Progenitor cell of endocrine pancreas (in vitro differentiated cells): ENCODE measurements around the gene SMOC2. TPM values are rescaled to one million over a fixed set of nuclear protein-coding genes. Genes with fewer than 3 reads are reported as not detected.
"Not testable (repeated sequence)": the region's sequence is repeated elsewhere in the genome, so short reads cannot be mapped to it uniquely, and the experiment has no call there.

ENCODE experiments used
- DNase-seq: peaks from one replicate; pipeline ENCODE4 v3.0.0; 2021; ENCODE audit warnings: low spot score; ENCODE audit not compliant: unreplicated experiment
- H3K27ac Mint-ChIP-seq: 2 replicates; pipeline ENCODE4 v1.8.0; 2021; ENCODE audit warnings: mild to moderate bottlenecking, moderate library complexity, mixed read lengths
- H3K27me3 Mint-ChIP-seq: 2 replicates; pipeline ENCODE4 v1.8.0; 2021; ENCODE audit warnings: mixed read lengths
- H3K36me3 Mint-ChIP-seq: 2 replicates; pipeline ENCODE4 v1.8.0; 2022; ENCODE audit warnings: mixed read lengths; ENCODE audit not compliant: insufficient read depth
- H3K4me1 Mint-ChIP-seq: 2 replicates; pipeline ENCODE4 v1.8.0; 2021; ENCODE audit warnings: low read depth, mixed read lengths
- H3K4me3 Mint-ChIP-seq: 2 replicates; pipeline ENCODE4 v1.8.0; 2021; ENCODE audit warnings: low read depth, mild to moderate bottlenecking, moderate library complexity, mixed read lengths
- H3K9me3 Mint-ChIP-seq: 2 replicates; pipeline ENCODE4 v1.8.0; 2021; ENCODE audit warnings: low read depth, mixed read lengths
- total RNA-seq: library from RNA; stranded (reverse); gene quantifications from 2 replicates; pipeline ENCODE4 v1.2.1, GENCODE V29; 2021
- TF ChIP-seq, protein P1 (sequence below): fragments of 200-600 bp; sonication (generic); IDR thresholded peaks from one replicate; pipeline ENCODE4 v1.5.0; 2021; ENCODE audit warnings: antibody characterized with exemption, mild to moderate bottlenecking; ENCODE audit not compliant: unreplicated experiment

SMOC2 gene
- total RNA-seq, 1 donor from 2014 or later: 5.9 TPM

DNA sequence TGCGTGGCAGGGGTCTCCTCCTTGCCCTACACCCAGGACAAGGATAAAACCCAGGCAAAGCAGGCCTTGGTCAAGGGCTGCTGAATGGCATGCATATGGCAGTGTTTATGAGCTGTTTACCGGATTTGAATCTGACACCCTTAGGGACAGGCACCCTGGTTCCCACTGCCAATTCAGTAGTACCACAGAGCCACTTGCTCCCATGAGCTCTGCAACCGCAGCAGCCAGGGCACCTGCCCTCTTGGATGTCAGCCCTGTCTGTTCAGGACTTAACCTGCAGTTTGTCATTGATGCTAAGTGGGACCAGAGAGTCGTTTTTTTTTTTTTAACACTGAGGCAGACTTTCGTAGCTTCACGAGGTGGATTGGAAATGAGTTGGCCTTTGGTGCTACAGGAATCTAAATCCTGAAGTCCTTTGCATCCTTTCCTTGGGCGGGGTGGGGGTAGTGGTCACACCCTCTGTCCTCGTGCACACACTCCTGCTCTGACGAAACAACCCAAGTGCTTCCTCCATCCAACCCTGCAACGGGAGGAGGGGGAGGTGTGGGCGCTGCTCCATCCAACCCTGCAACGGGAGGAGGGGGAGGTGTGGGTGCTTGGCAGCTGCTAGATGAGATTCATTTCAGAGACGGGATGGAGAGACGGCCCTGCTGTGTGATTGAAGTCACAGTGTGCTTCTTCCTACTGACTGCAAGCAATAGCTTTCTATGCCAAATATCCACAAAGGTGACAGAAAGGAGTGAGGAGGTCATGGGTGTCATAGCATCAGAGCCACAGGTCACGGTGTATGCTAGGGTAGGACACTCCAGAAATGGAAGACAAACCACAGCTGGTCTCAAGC lies 166.5 kb downstream of the SMOC2 start:
- H3K4me1 Mint-ChIP-seq: peaks cover 21% of the 10 kb centered on the region
- no peak overlapping the region for H3K4me3 Mint-ChIP-seq
- DNase-seq: no peak
- no peak overlapping the region for H3K27ac Mint-ChIP-seq
- H3K9me3 Mint-ChIP-seq: no peaks in the 10 kb centered on the region
- H3K27me3 Mint-ChIP-seq: no peaks in the 10 kb centered on the region
- H3K36me3 Mint-ChIP-seq: no peaks in the 10 kb centered on the region
- TF ChIP-seq, protein P1, sequence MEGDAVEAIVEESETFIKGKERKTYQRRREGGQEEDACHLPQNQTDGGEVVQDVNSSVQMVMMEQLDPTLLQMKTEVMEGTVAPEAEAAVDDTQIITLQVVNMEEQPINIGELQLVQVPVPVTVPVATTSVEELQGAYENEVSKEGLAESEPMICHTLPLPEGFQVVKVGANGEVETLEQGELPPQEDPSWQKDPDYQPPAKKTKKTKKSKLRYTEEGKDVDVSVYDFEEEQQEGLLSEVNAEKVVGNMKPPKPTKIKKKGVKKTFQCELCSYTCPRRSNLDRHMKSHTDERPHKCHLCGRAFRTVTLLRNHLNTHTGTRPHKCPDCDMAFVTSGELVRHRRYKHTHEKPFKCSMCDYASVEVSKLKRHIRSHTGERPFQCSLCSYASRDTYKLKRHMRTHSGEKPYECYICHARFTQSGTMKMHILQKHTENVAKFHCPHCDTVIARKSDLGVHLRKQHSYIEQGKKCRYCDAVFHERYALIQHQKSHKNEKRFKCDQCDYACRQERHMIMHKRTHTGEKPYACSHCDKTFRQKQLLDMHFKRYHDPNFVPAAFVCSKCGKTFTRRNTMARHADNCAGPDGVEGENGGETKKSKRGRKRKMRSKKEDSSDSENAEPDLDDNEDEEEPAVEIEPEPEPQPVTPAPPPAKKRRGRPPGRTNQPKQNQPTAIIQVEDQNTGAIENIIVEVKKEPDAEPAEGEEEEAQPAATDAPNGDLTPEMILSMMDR: no peak

DNA sequence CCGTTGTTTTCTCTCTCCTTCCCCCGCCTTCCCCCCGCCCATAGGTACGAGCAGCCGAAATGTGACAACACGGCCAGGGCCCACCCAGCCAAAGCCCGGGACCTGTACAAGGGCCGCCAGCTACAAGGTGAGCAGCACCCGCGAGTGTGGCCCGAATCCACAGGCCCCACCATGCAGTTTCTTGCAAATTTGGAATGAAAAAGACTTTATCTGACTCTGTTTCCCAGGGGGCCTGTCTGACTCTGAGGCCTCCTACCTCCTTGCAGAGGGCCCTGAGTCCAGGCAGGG lies 167.1 kb downstream of the SMOC2 start:
- H3K27me3 Mint-ChIP-seq: no peaks in the 10 kb centered on the region
- TF ChIP-seq, protein P1: no peak
- peaks cover 21% of the 10 kb centered on the region for H3K4me1 Mint-ChIP-seq
- no peaks in the 10 kb centered on the region for H3K36me3 Mint-ChIP-seq
- H3K27ac Mint-ChIP-seq: no peak overlapping the region
- H3K4me3 Mint-ChIP-seq: no peak overlapping the region
- DNase-seq: no peak
- H3K9me3 Mint-ChIP-seq: no peaks in the 10 kb centered on the region

DNA sequence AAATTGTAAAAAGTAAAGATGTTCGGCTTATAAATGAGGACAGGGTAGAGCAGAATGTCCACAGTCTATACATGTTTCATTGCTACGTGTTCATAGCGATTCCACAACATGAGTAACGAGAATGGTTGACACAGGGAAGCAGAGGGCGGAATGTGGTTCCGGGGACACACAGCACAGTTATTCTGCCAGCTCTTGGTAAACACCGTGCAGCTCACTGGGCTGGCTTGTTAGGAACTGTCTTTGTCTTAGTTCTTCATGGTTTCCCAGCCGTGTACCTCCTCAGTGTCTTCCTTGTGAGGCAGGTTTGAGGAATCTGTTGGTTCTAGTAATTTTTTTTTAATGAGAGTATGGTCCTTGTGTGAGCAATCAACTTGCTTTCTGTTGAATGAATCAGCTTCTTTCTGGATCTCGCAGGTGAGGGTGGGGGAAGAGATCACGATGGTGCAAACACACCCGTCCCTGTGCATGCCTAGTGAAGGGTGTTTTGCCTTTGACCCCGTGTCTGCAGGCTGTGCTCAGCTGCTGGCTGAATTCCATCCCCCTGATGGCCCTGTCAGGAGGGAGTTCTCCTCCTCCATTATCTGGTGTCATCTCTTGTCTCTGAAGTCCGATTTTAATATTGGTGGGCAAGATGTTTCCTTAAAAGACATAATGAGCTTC lies 168.2 kb downstream of the SMOC2 start:
- Mint-ChIP-seq H3K27me3 (no peaks in the 10 kb centered on the region), H3K4me3 (no peak overlapping the region), H3K4me1 (peaks cover 21% of the 10 kb centered on the region), H3K9me3 (no peaks in the 10 kb centered on the region), H3K36me3 (no peaks in the 10 kb centered on the region), H3K27ac (peak overlapping the region; percentile 14)
- DNase-seq: no peak
- TF ChIP-seq, protein P1: no peak

DNA sequence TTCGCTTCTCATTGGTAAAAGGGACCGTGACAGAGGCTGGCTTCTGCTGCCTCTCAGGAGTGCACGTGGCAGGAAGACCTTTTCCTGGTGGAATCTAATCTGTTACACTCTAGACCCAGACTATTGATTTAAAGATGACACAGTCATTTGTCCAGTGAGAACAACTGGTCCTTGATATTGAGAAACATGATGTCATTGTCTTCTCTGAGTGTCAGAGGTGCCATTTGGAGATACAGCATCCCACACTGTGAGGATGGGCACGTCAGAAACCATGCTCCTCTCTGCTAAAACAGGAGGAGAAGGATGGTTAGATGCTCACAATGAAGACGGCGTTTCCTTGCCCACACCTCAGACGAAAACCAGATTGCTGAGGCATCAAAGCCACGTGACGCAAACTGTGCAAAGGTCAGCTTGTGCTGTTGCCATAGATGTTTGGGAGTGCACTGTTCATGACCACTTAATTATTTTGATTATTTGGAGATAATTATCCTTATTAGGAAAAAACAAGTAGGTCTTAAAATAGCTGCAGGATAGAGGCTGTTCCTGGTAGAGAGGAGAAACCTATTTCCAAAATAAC lies 169.0 kb downstream of the SMOC2 start:
- TF ChIP-seq, protein P1: no peak
- H3K4me3 Mint-ChIP-seq: no peak overlapping the region
- DNase-seq: no peak

DNA sequence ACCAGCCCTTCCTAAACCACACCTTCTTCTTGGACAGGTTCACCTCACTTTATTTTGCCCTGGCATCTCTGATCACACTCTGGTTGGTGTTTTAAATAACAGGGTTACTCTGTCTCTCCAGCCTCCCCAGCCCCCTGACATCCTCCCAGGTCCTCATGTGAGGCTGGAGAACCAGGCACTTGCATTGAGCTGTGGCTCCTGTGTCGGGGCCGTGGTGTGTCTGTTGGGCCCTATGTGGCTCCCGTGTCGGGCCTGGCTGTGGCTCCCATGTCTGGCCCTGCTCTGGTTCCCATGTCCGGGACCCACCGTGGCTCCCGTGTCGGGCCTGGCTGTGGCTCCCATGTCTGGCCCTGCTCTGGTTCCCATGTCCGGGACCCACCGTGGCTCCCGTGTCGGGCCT lies 170.0 kb downstream of the SMOC2 start:
- not testable (repeated sequence) for H3K36me3 Mint-ChIP-seq, H3K4me3 Mint-ChIP-seq, H3K27ac Mint-ChIP-seq, H3K9me3 Mint-ChIP-seq, DNase-seq, H3K27me3 Mint-ChIP-seq
- peaks cover 17% of the 10 kb centered on the region for H3K4me1 Mint-ChIP-seq

More for the DNA sequence above, 169.0 kb downstream of the SMOC2 start:
- Mint-ChIP-seq H3K9me3 (no peaks in the 10 kb centered on the region), H3K36me3 (no peaks in the 10 kb centered on the region), H3K27ac (no peak overlapping the region), H3K4me1 (peaks cover 21% of the 10 kb centered on the region), H3K27me3 (no peaks in the 10 kb centered on the region)
